IMR-90 (cell line): ENCODE results near the gene URB1. TPM values are rescaled to one million over a fixed set of nuclear protein-coding genes. Genes with fewer than 3 reads are reported as not detected.
A peak's percentile ranks its signal among the peaks of the same experiment; 100 is the strongest.

Source experiments
- ATAC-seq: fragments of 200-7000 bp; cut with Tn5 transposase; 2 replicates; pipeline ENCODE4 v1.9.1; 2020; ENCODE audit warnings: low read depth, mild to moderate bottlenecking, moderate library complexity
- BruUV-seq: library from RNA; stranded (reverse); fragments of 400-500 nt; replicated peaks from 2 replicates; lab custom pipeline; 2021; lab: Mats Ljungman, UMichigan
- CTCF ChIA-PET: fragments of 300-600 bp; formaldehyde crosslinking; extraction: SDS; loops from one replicate; lab custom pipeline; 2021; ENCODE audit warnings: antibody characterized with exemption; lab: Yijun Ruan, JAX
- POLR2A ChIA-PET: fragments of 300-600 bp; sonication (Branson Sonifier 250); formaldehyde crosslinking; loops from one replicate; lab custom pipeline; 2022; ENCODE audit warnings: antibody characterized with exemption; ENCODE audit not compliant: unreplicated experiment; lab: Charles Lee
- DNase-seq: peaks from one replicate; pipeline ENCODE4 v3.0.0; 2013
- H2AFZ ChIP-seq: replicated peaks from 2 replicates; pipeline ENCODE3; 2013; ENCODE audit warnings: low read length, mild to moderate bottlenecking; ENCODE audit not compliant: poor library complexity
- H2AK5ac ChIP-seq: 2 replicates; pipeline ENCODE4 v1.6.1; 2013; ENCODE audit warnings: low read depth, low read length, inconsistent platforms
- H2AK9ac ChIP-seq: replicated peaks from 2 replicates; pipeline ENCODE3; 2013; ENCODE audit warnings: mild to moderate bottlenecking, low read depth, low read length, moderate library complexity; ENCODE audit not compliant: poor library complexity
- H2BK120ac ChIP-seq: 2 replicates; pipeline ENCODE4 v1.6.1; 2013; ENCODE audit warnings: low read depth, low read length, inconsistent platforms
- H2BK15ac ChIP-seq: 3 replicates; pipeline ENCODE4 v1.6.1; 2013; ENCODE audit warnings: low read depth, low read length, inconsistent platforms
- H2BK20ac ChIP-seq: 2 replicates; pipeline ENCODE4 v1.6.1; 2013; ENCODE audit warnings: low read depth, mild to moderate bottlenecking, inconsistent platforms, low read length, moderate library complexity
- H2BK5ac ChIP-seq: 2 replicates; pipeline ENCODE4 v1.6.1; 2013; ENCODE audit warnings: mild to moderate bottlenecking, low read depth, low read length, inconsistent platforms; ENCODE audit not compliant: poor library complexity, severe bottlenecking
- H3K14ac ChIP-seq: replicated peaks from 2 replicates; pipeline ENCODE4 v1.6.1; 2013; ENCODE audit warnings: low read depth, low read length, inconsistent platforms
- H3K18ac ChIP-seq: 2 replicates; pipeline ENCODE4 v1.6.1; 2013; ENCODE audit warnings: low read depth, low read length, control low read depth
- H3K23ac ChIP-seq: 2 replicates; pipeline ENCODE4 v1.6.1; 2013; ENCODE audit warnings: low read depth, low read length, inconsistent platforms
- H3K27ac ChIP-seq: 2 replicates; pipeline ENCODE4 v1.5.1; 2013; ENCODE audit warnings: mild to moderate bottlenecking, control low read depth, low read length; ENCODE audit not compliant: insufficient read depth
- H3K27me3 ChIP-seq: 2 replicates; pipeline ENCODE4 v1.6.1; 2013; ENCODE audit warnings: low read length; ENCODE audit not compliant: control insufficient read depth, insufficient read depth
- H3K36me3 ChIP-seq: 2 replicates; pipeline ENCODE4 v1.6.1; 2013; ENCODE audit warnings: low read length, mixed read lengths; ENCODE audit not compliant: control insufficient read depth, insufficient read depth
- H3K4ac ChIP-seq: 2 replicates; pipeline ENCODE4 v1.6.1; 2013; ENCODE audit warnings: low read depth, low read length, inconsistent platforms
- H3K4me1 ChIP-seq: 2 replicates; pipeline ENCODE4 v1.6.1; 2013; ENCODE audit warnings: low read length, mixed read lengths; ENCODE audit not compliant: control insufficient read depth, insufficient read depth
- H3K4me2 ChIP-seq: 2 replicates; pipeline ENCODE4 v1.6.1; 2013; ENCODE audit warnings: low read depth, mild to moderate bottlenecking, control low read depth, low read length, moderate library complexity
- H3K4me3 ChIP-seq: 2 replicates; pipeline ENCODE4 v1.5.1; 2013; ENCODE audit warnings: low read depth, mild to moderate bottlenecking, control low read depth, low read length, moderate library complexity; ENCODE audit not compliant: insufficient read depth
- H3K56ac ChIP-seq: 2 replicates; pipeline ENCODE4 v1.6.1; 2013; ENCODE audit warnings: low read length, inconsistent platforms; ENCODE audit not compliant: insufficient read depth; ENCODE audit errors: extremely low read depth
- H3K79me1 ChIP-seq, 2 experiments: 2 replicates each; pipeline ENCODE4 v1.6.1; 2013; ENCODE audit warnings: low read length in 2 of 2, inconsistent platforms in 1 of 2, low read depth in 1 of 2
- H3K9ac ChIP-seq: 2 replicates; pipeline ENCODE4 v1.6.1; 2013; ENCODE audit warnings: low read depth, low read length, control low read depth
- H3K9me1 ChIP-seq: 2 replicates; pipeline ENCODE4 v1.6.1; 2013; ENCODE audit warnings: low read length, inconsistent platforms; ENCODE audit not compliant: insufficient read depth
- H3K9me3 ChIP-seq: 2 replicates; pipeline ENCODE4 v1.6.1; 2013; ENCODE audit warnings: low read length; ENCODE audit not compliant: control insufficient read depth, insufficient read depth
- H4K20me1 ChIP-seq: 2 replicates; pipeline ENCODE4 v1.6.1; 2013; ENCODE audit warnings: low read length, inconsistent platforms; ENCODE audit not compliant: insufficient read depth
- H4K5ac ChIP-seq: 2 replicates; pipeline ENCODE4 v1.6.1; 2013; ENCODE audit warnings: mild to moderate bottlenecking, low read depth, low read length, control low read depth
- H4K8ac ChIP-seq, 2 experiments: 2 replicates each; pipeline ENCODE4 v1.6.1; 2013; ENCODE audit warnings: low read depth in 2 of 2, low read length in 2 of 2, control low read depth in 1 of 2, inconsistent platforms in 1 of 2
- H4K91ac ChIP-seq: 2 replicates; pipeline ENCODE4 v1.6.1; 2013; ENCODE audit warnings: low read depth, low read length, inconsistent platforms; ENCODE audit not compliant: insufficient read depth
- ELK1 ChIP-seq: fragments of 150-350 bp; IDR thresholded peaks from 2 replicates; pipeline ENCODE4 v1.6.1; 2016; ENCODE audit warnings: low read depth, mild to moderate bottlenecking, low read length, moderate library complexity, borderline replicate concordance
- POLR2A ChIP-seq: IDR thresholded peaks from 2 replicates; pipeline ENCODE4 v1.6.1; 2012; ENCODE audit warnings: mild to moderate bottlenecking, low read depth, low read length
- WGBS, 2 experiments: methylation state at CpG; one replicate each; pipeline versions ENCODE4 v1.1.5 to v1.1.7; 2013; ENCODE audit warnings: missing lambda C conversion rate in 2 of 2; ENCODE audit not compliant: insufficient read length in 1 of 2; ENCODE audit errors: extremely low coverage in 2 of 2; 5-methylcytosine and 5-hydroxymethylcytosine counted together
- dilution Hi-C: fragments of 300-500 bp; cut with HindIII; formaldehyde crosslinking; loops from one replicate; pipeline ENCODE4 v1.14.3; 2018; ENCODE audit warnings: low sequenced_read_pairs; ENCODE audit not compliant: unreplicated experiment
- in situ Hi-C: fragments of 300-500 bp; cut with MboI; formaldehyde crosslinking; loops from 3 replicates; pipeline ENCODE4 v1.14.3; 2019; ENCODE audit warnings: low sequenced_read_pairs, inconsistent platforms, mixed read lengths
- intact Hi-C: fragments of 100-400 bp; cut with micrococcal nuclease; formaldehyde crosslinking; loops from 2 replicates; pipeline ENCODE4 v1.10.0; 2022
- polyA plus RNA-seq, 3 experiments: library from polyadenylated mRNA; depleted of rRNA; stranded (reverse); fragments of >200 nt; gene quantifications; 2 replicates each; pipeline ENCODE4 v1.2.3, GENCODE V29; 2012; ENCODE audit warnings: low replicate concordance in 1 of 3
- total RNA-seq: library from RNA; depleted of rRNA; stranded (reverse); fragments of >200 nt; gene quantifications from 2 replicates; pipeline ENCODE4 v1.2.3, GENCODE V29; 2012

URB1 gene
- total and polyA plus RNA-seq, 2 of the 4 experiments (the other 2 are of a cell fraction): 9.2 to 12.7 TPM

GRCh38 chr21:32411350-32412161 is 18.7 kb upstream of the URB1 start:
- H4K20me1 ChIP-seq: no peaks in the 10 kb centered on the region
- H4K8ac ChIP-seq: peak overlapping the region; percentile 84 to 94
- peak overlapping the region; percentile 66 for H3K27ac ChIP-seq
- no peak overlapping the region for H2BK120ac ChIP-seq
- H2AK9ac ChIP-seq: peak overlapping the region; percentile 92
- H3K14ac ChIP-seq: peak overlapping the region; percentile 37; the same call in 1 of the 2 replicates
- H3K36me3 ChIP-seq: no peaks in the 10 kb centered on the region
- no peak overlapping the region for H2BK15ac ChIP-seq
- no peak overlapping the region for H2BK5ac ChIP-seq
- H3K4me2 ChIP-seq: peak overlapping the region; percentile 100
- ChIA-PET POLR2A (no interaction called here), CTCF (interaction anchor here (0.6 kb wide), 1 partner anchor 10 kb away, joined by 4 read pairs; no protein-coding TSS in a partner anchor)
- 0 out of 2 replicates have a peak overlapping the region, but pooled peaks have one; percentile 33 for H2AK5ac ChIP-seq
- BruUV-seq: no TSS peak
- no peaks in the 10 kb centered on the region for H3K79me1 ChIP-seq
- ATAC-seq: peak; percentile 53
- 10% methylated on average over 25 of the region's 63 CpGs; no CpG with 5 or more reads in 1 of the 2 experiments for WGBS, 2 experiments
- peak overlapping the region; percentile 65; the same call in 1 of the 2 replicates for H3K56ac ChIP-seq
- H3K9me3 ChIP-seq: no peaks in the 10 kb centered on the region
- H3K18ac ChIP-seq: peak overlapping the region; percentile 42
- in situ Hi-C loops: no loop called here
- peaks cover 6% of the 10 kb centered on the region; the same call in 1 of the 2 replicates for H3K27me3 ChIP-seq
- H3K4me3 ChIP-seq: peak overlapping the region; percentile 64
- H2BK20ac ChIP-seq: no peak overlapping the region
- TF ChIP-seq ELK1 (no peak), POLR2A (peak; percentile 16)
- H3K9ac ChIP-seq: peak overlapping the region; percentile 81
- DNase-seq: peak; percentile 38
- dilution Hi-C loops: no loop called here
- peak overlapping the region; percentile 91 for H2AFZ ChIP-seq
- 0 out of 2 replicates have a peak overlapping the region, but pooled peaks have one; percentile 32 for H4K91ac ChIP-seq
- H3K9me1 ChIP-seq: no peaks in the 10 kb centered on the region; the same call in 1 of the 2 replicates
- H3K4me1 ChIP-seq: peaks cover 10% of the 10 kb centered on the region
- intact Hi-C loops: loop anchor here (5.0 to 10.0 kb wide), 2 partner anchors 83 to 111 kb away; no protein-coding TSS in a partner anchor
- 0 out of 2 replicates have a peak overlapping the region, but pooled peaks have one; percentile 11 for H3K23ac ChIP-seq
- H3K4ac ChIP-seq: peak overlapping the region; percentile 11
- H4K5ac ChIP-seq: peak overlapping the region; percentile 85
